ENCODE measurements around the gene GPR158.

- no peak for TF ChIP-seq CTCF (IDR thresholded peaks at IDR 0.05; ENCODE audit: low read depth, low read length, poor library complexity, severe bottlenecking)
- no peak for TF ChIP-seq EZH2phosphoT487 (IDR thresholded peaks at IDR 0.05; ENCODE audit: borderline replicate concordance, low read length)
Measured at GRCh38 chr10:25388188-25388861, 213.5 kb downstream of the GPR158 start.
